Activated T-helper 1 cell treated with anti-CD3 and anti-CD28 coated beads, Interleukin-2, amount 50 U/mL, for 16 hours (primary cell): ENCODE results near the gene USP24.

Experiments
- DNase-seq, 2 donors: peaks; one replicate each; pipeline ENCODE4 v3.0.0-alpha.2; 2020; ENCODE audit warnings: low read depth in 1 of 2, low spot score in 1 of 2

Gene USP24

GRCh38 chr1:55215194-55216021, at the start of gene USP24:
Gene USP24 (minus strand): TSS chr1:55215364. CDS start chr1:55215113, 251 bp downstream.
- peak; percentile 58 to 76 for DNase-seq

GRCh38 chr1:55262822-55263221, 47.7 kb upstream of the USP24 start:
- DNase-seq = no peak

- DNase-seq = no peak
Observed at GRCh38 chr1:55259911-55260609, 44.9 kb upstream of the USP24 start.

- DNase-seq = peak in 1 of 2 donors; percentile 18
Observed at GRCh38 chr1:55257958-55258357, 42.8 kb upstream of the USP24 start.

GRCh38 chr1:55255901-55256300, 40.7 kb upstream of the USP24 start:
- DNase-seq = no peak

DNA sequence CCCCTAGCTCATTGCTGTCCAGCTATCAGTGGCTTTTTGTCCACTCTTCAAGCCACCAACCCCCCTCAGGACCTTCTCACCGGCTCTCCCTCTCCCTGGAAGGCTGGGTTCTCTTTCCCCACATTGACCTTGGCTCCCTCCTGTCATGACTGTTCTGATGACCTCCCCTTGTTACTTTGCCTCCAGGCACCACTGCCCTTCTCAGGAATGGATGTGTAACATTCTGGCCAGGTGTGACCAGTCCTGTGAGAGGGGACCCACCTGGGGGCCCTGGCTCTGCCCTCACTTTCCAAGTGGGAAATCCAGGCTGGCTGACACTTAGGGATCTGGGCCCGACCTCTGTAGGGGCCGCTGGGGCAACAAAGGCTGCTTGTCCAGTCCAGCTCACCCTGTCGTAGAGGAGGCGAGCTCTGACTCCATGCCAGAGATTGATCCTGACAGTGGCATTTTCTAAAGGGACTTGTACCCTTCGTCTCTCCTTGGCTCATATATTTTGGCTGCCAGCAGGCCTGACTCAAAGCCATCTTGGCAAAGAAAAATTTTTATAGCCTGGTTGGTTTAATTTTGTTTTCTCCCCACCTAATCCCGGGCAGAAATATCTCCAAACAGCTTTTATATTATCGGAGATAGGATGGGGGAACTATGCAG, 37.9 kb upstream of the USP24 start:
- no peak for DNase-seq

- DNase-seq = no peak
Observed at GRCh38 chr1:55250399-55251075, 35.4 kb upstream of the USP24 start.

GRCh38 chr1:55249646-55250398, 34.7 kb upstream of the USP24 start:
- DNase-seq = no peak

DNA sequence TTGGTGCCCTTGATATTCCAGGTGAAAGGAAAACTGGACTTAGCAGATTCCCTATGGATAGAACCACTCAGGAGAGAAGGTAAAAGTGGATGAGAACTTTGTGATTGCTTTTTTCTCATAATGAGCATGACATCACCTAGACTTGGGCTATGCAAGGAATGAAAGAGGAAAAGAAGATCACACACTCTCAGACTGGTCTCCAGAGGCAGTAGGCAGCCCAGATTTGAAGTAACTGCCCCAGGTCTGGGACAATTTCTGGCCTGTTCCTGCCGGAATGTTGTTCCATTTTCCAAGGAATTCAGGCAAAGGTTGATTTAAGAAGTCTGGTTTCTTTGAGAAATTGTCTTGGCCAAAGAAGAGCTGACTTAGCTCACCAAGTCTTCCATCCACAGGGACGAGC, 31.7 kb upstream of the USP24 start:
- no peak for DNase-seq

DNA sequence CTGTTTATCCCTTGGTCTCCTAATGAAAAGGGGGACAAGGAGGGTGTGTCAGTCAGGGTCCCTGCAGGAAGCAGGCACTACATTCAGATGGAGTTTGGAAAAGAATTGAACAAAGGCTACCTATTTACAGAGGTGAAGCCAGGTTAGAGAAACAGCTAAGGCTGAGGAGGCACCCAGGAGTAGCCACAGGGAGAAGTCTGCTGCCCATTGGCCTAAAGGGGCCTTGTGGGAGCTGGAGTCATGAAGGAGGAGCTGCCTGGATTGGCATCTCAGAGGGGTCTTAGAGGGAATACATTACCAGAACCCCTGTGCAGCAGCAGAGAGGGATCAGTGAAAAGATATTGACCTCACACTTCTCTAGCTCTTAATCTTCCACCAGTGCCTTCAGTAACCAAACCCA, 31.2 kb upstream of the USP24 start:
- no peak for DNase-seq

DNA sequence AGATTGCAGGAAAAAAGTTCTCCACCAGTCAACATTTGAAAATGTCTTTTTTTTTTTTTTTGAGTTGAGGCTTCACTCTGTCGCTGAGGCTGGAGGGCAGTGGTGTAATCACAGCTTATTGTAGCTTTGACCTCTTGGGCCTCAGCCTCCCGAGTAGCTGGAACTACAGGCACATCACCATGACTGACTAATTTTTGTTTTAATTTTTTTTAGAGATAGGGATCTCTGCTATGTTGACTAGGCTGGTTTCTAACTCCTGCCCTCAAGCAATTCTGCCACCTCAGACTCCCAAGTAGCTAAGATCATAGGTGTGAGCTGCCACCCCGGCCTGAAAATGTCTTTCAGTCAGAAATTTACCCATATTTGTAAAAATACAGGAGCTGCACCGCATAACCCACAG, 30.6 kb upstream of the USP24 start:
- no peak for DNase-seq

- no peak for DNase-seq
Observed at GRCh38 chr1:55244476-55245099, 29.4 kb upstream of the USP24 start.

GRCh38 chr1:55243655-55244054, 28.5 kb upstream of the USP24 start:
- no peak for DNase-seq

DNA sequence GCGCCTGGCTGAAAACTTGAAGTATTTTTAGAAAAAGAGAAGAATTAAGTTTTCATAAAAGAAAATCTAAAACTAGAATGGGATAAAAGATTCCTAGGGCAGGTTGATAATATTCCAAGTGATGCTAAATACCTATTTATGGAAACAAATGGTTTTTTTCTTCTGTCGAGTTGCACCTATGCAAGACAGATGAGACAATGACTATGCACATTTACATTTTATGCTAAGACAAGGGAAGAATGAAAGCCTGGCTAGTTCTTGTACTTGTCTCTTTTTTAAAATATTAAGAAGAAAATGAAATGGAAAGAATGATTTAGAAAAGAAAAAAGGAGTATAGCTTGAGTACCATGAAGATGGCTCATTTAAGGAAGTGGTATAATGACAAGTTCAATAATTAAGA, 24.4 kb upstream of the USP24 start:
- no peak for DNase-seq

- no peak for DNase-seq
Observed at GRCh38 chr1:55235722-55236121, 20.6 kb upstream of the USP24 start.

DNA sequence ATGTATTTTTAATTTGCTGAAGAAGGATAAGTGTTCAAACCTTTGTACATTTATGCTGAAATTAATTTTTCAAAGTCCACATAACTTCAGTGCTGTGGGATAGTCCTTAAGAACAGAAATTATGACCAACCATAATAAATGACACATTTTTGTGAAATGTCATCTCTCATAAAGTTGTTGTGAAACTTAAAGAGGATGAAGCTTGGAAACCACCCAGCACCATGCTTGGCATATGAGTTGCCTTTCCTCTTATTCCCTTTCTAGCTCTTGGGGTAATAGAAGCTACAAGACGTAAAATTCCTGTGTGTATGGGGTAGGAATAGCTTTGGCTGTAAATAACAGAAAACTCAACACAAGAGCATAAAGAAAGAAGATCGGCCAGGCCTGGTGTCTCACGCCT, 18.9 kb upstream of the USP24 start:
- DNase-seq = no peak

DNA sequence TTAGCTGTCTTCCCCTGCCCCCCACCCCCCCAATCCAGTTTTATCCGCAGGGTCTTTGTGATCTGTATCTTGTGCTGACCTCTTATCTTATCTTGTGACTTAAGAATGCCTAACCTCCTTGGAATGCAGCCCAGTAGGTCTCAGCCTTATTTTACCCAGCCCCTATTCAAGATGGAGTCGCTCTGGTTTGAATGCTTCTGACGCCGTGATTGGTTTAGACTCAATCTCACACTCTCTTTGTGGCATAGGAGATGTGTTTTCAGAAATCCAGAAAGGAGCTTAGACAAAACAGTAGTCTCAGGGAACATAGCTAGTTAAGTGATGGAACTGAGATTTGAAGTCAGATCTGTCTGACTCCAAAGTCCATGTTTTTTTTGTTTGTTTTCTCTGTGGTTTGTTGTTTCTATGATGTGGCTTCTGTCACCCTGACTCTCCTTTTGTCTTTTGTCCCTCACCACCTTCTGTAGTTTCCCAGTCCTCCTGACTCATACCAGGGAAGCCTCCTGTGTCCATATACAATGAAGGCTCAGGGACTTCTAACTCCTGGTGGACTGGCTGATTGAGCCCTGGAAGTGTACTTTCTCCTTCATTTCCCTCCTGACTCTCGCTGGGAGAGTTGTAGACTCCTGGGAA, 18.1 kb upstream of the USP24 start:
- no peak for DNase-seq

DNA sequence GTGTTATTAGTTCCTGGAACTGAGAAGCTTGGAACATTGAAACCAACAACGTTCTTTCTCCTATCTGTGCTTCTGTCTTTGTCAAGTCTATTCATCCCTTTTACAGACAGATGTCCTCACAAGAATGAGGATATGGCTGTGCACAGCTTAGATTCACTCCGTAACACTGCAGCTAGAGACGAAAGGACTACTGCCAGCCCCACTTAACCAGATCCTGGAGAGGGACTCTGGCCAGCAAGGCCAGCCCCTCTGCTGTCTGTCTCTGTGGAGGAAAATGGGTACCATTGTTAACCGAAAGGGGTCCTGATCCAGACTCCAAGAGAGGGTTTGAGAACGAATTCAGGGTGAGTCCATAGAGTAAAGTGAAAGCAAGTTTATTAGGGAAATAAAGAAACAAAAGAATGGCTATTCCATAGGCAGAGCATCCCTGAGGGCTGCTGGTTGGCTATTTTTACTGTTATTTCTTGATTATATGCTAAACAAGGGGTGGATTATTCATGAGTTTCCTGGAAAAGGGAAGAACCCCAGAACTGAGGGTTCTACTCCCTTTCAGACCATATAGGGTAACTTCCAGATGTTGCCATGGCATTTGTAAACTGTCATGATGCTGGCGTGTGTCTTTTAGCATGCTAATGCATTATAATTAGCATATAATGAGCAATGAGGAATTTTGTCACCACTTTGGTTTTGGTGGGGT, 17.4 kb upstream of the USP24 start:
- DNase-seq = no peak

DNA sequence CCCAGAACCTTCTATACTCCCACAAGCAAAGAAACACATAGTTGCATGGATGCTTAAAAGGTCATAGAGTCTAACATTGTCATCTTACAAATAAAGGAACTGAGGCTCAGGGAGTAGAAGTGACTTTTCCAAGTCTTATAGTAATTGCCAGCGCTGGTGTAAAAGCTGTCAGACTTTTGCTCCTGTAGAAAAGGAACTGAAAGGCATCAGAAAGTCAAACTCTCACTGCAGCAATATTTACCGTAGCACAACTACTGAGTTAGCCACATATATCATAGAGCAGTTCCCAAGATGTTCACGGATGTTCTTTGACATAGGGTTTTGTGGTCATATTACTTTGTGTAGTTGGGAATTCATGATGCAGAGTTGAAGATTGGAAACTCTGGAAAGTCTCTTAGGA, 16.6 kb upstream of the USP24 start:
- no peak for DNase-seq
